Ramos (cell line): ENCODE measurements around the gene MINDY3.
"Not testable (repeated sequence)": the region's sequence is repeated elsewhere in the genome, so short reads cannot be mapped to it uniquely, and the experiment has no call there.

Experiments
- in situ Hi-C: fragments of 300-500 bp; cut with MboI; formaldehyde crosslinking; loops from one replicate; pipeline ENCODE4 v1.14.3; 2022; ENCODE audit warnings: low sequenced_read_pairs; ENCODE audit not compliant: unreplicated experiment

MINDY3 gene

GRCh38 chr10:15859906-15860691 is at the start of gene MINDY3:
Gene MINDY3, minus strand, starts transcription at chr10:15860507. Its CDS starts 208 bp downstream, at chr10:15860299.
- in situ Hi-C loops = no loop called here

- in situ Hi-C loops = no loop called here
Observed at GRCh38 chr10:15901889-15902288, 41.6 kb upstream of the MINDY3 start.

GRCh38 chr10:15898046-15898445 is 37.7 kb upstream of the MINDY3 start:
- in situ Hi-C loops = loop anchor here (25.0 kb wide), 1 partner anchor 889 kb away; no protein-coding TSS in a partner anchor

GRCh38 chr10:15897287-15897686 is 37.0 kb upstream of the MINDY3 start:
- in situ Hi-C loops = loop anchor here (25.0 kb wide), 1 partner anchor 890 kb away; no protein-coding TSS in a partner anchor

- in situ Hi-C loops = loop anchor here (25.0 kb wide), 1 partner anchor 891 kb away; no protein-coding TSS in a partner anchor
Observed at GRCh38 chr10:15896654-15897053, 36.3 kb upstream of the MINDY3 start.

GRCh38 chr10:15884447-15884846 is 24.1 kb upstream of the MINDY3 start:
- in situ Hi-C loops = loop anchor here (25.0 kb wide), 1 partner anchor 903 kb away; no protein-coding TSS in a partner anchor

GRCh38 chr10:15881542-15881941 is 21.2 kb upstream of the MINDY3 start:
- in situ Hi-C loops = loop anchor here (25.0 kb wide), 1 partner anchor 906 kb away; no protein-coding TSS in a partner anchor

GRCh38 chr10:15879663-15880062 is 19.4 kb upstream of the MINDY3 start:
- in situ Hi-C loops = loop anchor here (25.0 kb wide), 1 partner anchor 908 kb away; no protein-coding TSS in a partner anchor

GRCh38 chr10:15879058-15879457 is 18.8 kb upstream of the MINDY3 start:
- in situ Hi-C loops = loop anchor here (25.0 kb wide), 1 partner anchor 908 kb away; no protein-coding TSS in a partner anchor

- in situ Hi-C loops = loop anchor here (25.0 kb wide), 1 partner anchor 909 kb away; no protein-coding TSS in a partner anchor
Observed at GRCh38 chr10:15877836-15878576, 17.7 kb upstream of the MINDY3 start.

- in situ Hi-C loops = loop anchor here (25.0 kb wide), 1 partner anchor 911 kb away; no protein-coding TSS in a partner anchor
Observed at GRCh38 chr10:15876274-15876673, 16.0 kb upstream of the MINDY3 start.

- in situ Hi-C loops = not testable (repeated sequence)
Observed at GRCh38 chr10:15872645-15873044, 12.3 kb upstream of the MINDY3 start.

- in situ Hi-C loops = no loop called here
Observed at GRCh38 chr10:15871823-15872222, 11.5 kb upstream of the MINDY3 start.

- in situ Hi-C loops = no loop called here
Observed at GRCh38 chr10:15869935-15870334, 9.6 kb upstream of the MINDY3 start.

- in situ Hi-C loops = no loop called here
Observed at GRCh38 chr10:15868006-15868405, 7.7 kb upstream of the MINDY3 start.

- in situ Hi-C loops = no loop called here
Observed at GRCh38 chr10:15865304-15865703, 5.0 kb upstream of the MINDY3 start.

GRCh38 chr10:15864419-15864818 is 4.1 kb upstream of the MINDY3 start:
- in situ Hi-C loops = no loop called here

- in situ Hi-C loops = no loop called here
Observed at GRCh38 chr10:15863733-15864132, 3.4 kb upstream of the MINDY3 start.

GRCh38 chr10:15863323-15863722 is 3.0 kb upstream of the MINDY3 start:
- in situ Hi-C loops = no loop called here

GRCh38 chr10:15860692-15861201 is 440 bp upstream of the MINDY3 start:
- in situ Hi-C loops = no loop called here

- in situ Hi-C loops = no loop called here
Observed at GRCh38 chr10:15859509-15859905, 800 bp downstream of the MINDY3 start.
